Activated CD8-positive, alpha-beta memory T cell treated with anti-CD3 and anti-CD28 coated beads for 48 hours (primary cell): ENCODE measurements around the gene RDH12.

Experiments
- DNase-seq, 3 experiments: peaks; one replicate each; pipeline ENCODE4 v3.0.0-alpha.2; 2020; ENCODE audit warnings: low read depth in 2 of 3, low spot score in 2 of 3

RDH12 gene

DNA sequence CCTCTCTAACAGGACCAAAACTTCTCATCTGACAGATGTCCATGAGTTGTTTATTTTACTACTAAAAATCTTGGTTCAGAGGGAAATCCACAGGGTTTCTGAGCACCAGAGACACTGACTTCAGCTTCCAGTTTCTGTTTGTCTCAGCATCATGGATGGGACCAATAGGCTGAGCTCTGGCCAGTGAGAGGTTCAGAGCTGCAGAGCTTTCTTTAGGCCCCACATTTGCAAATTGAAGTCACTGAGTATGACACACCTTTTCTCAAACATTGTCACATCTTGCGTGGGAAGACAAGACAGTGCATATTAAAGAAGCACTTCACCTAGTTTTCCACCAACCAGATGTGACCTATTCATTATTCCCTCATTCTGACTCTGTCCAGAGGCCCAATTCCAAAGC lies 45.2 kb downstream of the RDH12 start:
- DNase-seq: no peak

DNA sequence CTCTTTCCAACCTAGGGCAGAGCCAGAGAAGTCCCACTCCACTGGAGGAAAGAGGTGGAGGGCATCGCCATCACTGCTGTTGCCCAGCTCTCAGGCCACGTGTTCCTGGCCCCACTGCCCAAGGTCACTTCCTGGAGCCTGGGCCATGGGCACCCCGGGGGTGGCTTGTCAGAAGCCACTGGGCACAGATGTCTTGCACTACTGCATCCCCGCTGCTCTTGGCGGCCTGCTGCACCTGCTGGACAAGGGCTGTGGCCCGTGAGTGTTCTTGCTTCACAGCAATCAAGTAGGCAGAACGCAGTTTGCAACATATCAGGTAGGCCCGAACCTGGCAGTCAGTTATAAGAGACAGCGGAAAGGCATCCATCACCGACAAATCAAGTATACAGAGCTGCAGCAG lies 46.6 kb downstream of the RDH12 start:
- no peak for DNase-seq

DNA sequence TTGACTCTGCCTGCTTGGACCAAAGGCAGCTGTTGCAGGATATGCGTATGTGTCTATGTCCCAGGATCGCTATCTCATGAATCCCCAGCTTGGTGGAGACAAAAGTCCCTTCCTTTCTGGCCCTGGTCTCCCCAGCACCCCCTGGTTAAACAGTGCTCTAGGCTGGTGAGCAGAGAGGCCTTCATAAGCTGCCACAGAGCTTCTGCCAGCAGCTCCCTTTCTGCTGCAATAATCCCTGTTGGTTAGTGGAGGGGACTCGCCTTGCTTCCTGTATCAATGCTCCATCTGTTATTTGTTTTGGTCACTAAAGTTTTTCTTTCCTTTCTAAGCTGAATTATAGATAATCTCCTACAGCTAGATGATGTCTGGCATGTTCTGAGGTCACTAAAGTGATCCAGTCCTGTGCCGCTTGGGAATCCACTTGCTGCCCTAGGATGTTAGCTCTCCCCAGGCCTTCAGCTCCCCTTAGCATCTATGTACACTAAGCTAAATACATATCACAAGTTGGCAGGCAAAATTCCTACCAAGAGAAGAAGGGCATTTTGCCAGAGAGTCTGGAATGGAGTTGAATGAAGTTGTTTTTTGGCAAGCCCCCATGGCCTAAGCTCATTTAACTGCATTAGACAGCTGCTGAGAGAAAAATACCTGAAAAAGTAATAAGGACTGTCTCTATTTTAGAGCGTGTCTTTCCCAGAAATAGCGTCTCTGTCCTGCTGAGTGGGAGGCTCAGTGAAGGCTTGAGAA lies 47.8 kb downstream of the RDH12 start:
- DNase-seq: no peak

DNA sequence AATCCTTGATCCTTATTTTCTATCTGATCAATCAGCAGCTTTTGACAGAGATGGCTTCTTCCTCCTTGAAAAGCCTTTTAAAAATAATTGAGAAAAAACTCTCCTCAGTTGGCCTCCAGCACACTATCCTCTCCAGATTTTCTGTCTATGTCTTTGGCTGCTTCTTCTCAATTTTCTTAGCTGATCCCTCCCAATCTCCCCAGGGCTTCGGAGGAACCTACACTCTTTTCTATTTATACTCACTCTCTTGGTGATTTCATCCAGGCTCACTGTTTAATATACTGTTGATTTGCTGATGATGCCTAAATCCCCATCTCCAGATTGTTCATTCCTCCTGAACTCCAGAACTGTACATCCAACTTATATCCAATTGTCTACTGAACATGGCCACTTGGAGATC lies 54.8 kb downstream of the RDH12 start:
- DNase-seq: no peak

DNA sequence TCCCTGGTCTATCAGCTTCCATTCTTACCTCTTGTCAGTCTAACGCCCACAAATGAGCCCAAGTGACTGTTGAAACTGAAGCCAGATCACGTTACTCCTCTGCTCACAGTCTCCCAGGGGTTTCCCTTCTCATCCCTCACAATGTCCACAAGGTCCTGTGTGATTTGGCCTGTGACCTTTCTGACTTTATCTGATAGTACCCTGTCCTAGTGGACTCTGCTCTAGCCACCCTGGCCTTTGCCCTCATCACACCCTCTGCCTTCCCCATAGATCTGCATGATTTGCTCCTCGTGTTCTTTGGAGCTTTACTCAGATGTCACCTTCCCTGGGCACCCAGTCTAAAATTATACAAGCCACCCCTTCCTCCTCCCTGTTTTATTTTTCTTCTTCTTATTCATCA lies 55.5 kb downstream of the RDH12 start:
- no peak for DNase-seq

DNA sequence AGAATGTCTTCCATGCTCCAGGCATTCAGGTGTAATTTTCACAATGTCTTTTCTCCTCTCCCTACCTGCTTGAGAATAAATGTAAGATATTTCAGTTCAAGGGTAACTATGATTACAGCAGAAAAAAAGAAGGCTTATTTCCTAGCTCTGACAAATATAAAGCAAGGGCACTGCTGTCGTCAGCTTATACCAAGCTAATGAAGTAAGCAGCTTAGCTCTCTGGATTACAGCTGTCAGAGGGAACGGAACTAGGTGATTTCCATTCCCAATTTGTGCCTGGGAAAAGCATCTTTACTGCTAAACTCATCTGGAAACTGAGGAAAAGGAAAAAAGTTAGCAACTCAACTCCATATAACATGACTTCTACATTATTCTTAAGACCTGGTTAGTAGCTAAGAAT lies 58.2 kb downstream of the RDH12 start:
- no peak for DNase-seq

DNA sequence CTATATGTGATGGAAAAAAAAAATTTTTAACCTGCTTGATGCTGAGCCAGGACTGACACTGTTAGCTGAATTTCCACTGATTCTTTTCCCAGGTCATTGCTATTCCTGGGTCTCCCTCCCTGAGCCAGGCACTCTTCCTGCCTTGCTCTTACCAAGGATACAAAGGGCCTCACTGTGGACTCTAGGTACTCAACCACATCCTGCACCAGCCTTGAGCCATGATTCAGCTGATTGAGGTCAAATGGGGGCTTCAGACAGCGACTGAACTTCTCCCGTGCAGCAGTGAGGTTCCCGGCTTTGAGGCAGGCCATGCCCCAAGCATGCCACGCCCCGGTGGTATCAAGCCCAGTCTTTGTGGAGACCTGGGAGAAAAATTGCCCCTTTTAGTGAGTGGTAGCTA lies 60.4 kb downstream of the RDH12 start:
- no peak for DNase-seq

DNA sequence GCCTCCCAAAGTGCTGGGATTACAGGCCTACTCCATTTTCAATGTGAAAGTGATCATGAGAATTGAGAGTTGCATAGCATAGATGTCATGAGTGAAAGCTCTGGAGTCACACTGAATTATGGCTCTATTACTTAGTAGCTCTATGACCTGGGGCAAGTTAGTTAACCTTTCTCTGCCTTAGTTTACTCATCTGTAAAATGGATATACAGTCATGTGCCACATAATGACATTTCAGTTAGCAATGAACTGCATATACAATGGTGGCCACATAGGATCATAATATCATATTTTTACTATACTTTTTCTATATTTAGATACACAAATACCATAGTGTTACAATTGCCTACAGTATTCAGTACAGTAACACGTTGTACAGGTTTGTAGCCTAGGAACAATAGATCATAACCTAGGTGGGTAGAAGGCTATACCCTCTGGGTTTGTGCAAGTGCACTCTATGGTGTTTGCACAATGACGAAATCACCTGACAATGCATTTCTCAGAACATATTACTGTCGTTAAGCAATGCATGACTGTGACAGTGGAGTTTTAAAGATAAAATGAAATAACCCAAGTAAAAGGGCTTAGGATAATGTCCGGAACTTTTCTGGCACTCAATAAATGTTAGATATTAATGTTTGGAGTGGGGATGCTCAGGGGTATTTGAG lies 61.6 kb downstream of the RDH12 start:
- DNase-seq: no peak

DNA sequence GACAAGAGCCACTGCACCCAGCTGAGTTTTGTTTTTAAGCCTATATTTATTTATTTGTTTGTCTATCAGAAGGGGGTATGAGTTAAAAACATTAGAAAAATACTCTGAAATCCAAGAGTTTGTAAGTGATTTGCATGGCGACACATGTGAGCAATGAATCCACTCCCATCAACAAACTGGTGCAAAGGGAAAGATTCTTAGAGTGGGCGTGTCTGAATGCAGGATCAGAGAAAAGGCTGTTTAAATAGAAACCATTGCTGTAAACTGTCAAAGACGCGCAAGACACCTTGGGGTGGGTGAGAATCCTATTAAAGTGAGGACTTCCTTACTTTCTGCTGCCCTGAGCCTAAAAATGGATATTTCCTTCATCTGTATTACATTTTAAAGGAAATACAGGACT lies 62.8 kb downstream of the RDH12 start:
- DNase-seq: no peak

DNA sequence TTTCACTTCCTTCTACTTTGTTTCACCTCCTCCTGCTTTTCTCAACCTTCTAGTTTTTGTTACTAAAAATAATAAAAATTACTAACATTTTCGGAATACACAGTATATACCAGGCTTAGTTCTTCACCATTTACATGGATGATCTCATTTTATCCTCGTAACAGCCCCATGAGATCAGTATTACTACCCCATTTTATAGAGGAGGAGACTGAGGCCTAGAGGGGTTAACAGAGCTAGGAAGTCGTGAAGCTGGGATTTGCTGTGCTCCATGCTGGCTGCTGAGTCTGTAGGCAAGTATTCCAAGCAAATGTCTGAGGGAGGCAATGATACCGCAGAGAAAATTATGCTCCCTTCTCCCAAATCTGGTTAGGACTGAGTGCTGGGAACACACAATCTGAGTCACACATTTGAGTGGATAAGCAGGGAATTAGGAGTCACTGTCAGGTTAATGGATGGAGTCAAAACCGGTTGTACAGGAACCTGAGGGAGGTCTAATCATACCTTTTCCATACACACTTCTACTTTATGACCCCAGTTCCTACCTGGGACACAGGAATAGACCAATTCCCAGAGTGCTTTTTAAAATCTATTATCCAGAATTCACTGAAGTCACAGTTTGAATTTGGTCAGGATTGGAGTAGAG lies 63.6 kb downstream of the RDH12 start:
- no peak for DNase-seq

DNA sequence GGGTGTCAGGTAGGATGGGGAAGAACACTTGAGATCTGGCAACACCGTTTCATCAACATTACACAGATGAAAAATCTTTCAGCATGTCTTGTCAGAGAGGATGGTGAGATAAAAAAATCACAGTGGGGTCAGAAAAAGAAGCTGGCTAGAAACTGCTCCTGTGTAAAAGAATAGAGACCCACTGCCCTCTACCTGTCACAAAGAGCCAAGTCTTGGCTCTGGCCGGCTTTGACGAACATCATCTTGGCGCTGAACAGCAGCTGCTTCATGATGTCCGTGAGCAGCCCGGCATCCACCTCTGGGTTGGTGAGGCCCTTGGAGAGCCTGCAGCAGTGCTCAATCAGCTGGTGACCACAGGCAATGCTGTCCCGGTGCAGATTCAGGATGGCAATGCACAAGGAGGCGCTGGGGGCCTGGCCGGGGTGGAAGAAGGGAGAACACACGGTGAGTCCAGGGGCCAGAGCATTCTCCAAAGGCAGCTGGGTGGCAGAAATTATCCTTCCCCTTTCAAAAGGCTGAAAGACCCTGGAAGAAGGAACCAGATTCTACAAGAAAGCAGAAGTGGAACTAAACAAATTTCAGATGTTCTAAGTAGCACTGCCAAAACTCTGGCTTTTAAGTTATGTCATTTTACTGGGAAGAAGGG lies 64.5 kb downstream of the RDH12 start:
- DNase-seq: no peak

DNA sequence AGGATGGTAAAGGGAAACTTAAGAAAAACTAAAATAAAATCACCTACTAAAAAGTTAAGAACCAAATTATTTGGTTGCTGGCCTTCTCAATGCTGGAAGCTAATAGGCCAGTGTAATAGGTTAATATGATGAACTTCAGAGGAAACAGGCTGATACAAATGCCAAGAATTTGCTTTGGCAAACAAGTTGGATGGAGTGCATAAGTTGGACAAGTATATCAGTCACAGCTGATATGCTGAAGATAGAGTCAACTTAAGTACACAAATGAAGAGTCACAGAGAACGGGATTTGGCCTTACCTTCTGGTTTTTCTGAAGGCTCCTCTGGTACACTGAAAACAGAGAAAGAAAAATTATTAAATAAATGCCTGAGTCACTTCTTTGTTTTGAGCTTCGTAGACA lies 66.5 kb downstream of the RDH12 start:
- DNase-seq: no peak

DNA sequence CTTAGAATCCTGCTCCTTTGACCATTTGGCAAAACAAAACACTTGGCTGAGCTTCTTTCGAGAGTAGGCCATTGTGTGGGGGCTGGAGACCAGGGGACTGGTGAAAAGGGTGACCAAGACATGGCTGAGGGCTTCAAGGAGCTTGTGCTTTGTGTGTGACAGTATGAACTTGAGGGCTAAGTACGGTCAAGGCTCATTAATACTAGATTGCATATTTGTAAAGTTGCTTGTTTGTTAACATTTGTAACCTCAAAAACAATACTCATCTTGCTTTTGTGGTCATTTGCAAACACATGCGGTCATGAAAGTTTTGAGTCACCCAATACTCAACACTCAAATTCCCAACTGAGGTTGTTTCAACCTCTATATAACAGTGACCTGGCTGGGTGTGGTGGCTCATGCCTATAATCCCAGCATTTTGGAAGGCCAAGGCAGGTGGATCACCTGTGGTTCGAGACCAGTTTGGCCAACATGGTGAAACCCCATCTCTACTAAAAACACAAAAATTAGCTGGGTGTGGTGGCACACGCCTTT lies 72.2 kb downstream of the RDH12 start:
- DNase-seq: no peak

DNA sequence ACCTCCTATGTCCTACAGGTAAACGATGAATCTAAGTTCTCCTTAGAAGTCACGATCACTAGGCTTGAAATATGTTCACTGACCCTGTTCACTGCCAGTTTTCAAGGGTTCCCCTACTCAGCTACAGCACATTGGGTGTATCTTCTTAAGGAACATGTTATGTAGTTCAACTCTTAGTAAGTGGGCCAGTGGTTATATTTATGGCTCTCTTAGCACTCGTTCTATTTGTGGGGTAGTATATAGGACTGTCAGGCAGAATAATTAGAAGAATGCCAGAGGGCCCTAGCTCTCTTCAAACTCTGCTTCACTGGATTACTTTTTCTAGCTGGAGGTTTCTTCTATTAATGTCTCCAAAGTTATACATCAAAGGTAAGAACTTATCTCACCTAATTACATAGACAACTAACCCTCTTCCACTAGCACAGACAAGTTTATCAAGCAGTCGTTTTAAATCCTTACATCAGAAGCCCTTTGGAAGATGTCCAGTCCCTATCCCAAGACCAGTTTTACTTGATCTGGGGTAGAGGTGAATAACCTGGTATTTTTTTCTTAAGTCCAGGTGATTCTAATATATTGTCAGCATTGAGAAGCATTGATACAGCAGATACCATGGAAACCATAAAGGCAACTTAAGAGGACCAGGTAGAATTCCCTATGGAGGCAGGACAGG lies 75.1 kb downstream of the RDH12 start:
- DNase-seq: no peak

DNA sequence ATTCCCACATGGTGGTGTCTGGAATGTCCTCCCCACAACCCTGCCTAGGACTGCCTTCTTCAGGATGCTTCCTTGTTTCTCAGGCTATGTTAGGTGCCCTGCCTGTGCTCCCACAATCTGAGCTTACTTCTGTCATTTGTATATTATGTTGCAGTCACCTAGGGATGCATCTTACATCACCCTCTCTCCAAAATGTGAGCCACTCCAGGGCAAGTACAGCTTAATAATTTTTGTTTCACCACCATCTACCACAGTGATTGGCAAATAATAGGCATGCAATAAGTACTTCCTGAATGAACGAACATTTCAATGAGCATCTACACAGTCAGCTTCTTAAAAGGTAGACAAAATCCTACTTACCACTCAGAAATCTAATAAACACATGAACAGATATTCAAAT lies 77.1 kb downstream of the RDH12 start:
- no peak for DNase-seq

DNA sequence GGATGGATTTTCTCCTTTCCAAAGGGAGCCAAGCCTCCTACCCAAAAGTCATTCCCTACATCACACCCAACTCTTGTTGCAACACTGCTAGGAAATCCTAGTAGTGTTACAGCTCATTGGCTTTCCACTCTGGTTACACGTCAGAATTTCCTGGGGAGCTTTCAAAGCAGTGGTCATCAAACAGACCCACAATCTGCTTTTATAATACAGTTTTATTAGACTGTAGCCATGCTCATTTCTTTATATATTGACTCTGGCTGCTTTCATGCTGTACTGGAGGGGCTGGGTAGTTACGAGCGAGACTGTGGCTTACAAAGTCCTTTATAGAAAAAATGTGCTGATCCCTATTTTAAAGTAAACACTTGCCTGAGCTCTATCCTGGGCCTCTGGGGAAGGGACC lies 80.4 kb downstream of the RDH12 start:
- DNase-seq: no peak
